Panc1 (cell line): ENCODE data around the gene HNRNPM. TPM values are rescaled to one million over a fixed set of nuclear protein-coding genes. Genes with fewer than 3 reads are reported as not detected.
"Not testable (repeated sequence)": the region's sequence is repeated elsewhere in the genome, so short reads cannot be mapped to it uniquely, and the experiment has no call there.

Experiments used
- ATAC-seq: fragments of 200-7000 bp; cut with Tn5 transposase; 2 replicates; pipeline ENCODE4 v1.9.1; 2020; ENCODE audit warnings: mild to moderate bottlenecking, moderate library complexity
- BruUV-seq: library from RNA; stranded (reverse); fragments of 400-500 nt; replicated peaks from 2 replicates; lab custom pipeline; 2021; lab: Mats Ljungman, UMichigan
- CTCF ChIA-PET: fragments of 300-600 bp; sonication (Branson Sonifier 250); formaldehyde crosslinking; loops from one replicate; lab custom pipeline; 2022; ENCODE audit warnings: antibody characterized with exemption; lab: Charles Lee
- POLR2A ChIA-PET: fragments of 300-600 bp; sonication (Branson Sonifier 250); formaldehyde crosslinking; loops from one replicate; lab custom pipeline; 2022; ENCODE audit warnings: antibody characterized with exemption; lab: Charles Lee
- DNase-seq: peaks from one replicate; pipeline ENCODE4 v3.0.0-alpha.2; 2010; ENCODE audit warnings: low read depth, low spot score
- H3K27ac ChIP-seq: 2 replicates; pipeline ENCODE4 v1.5.1; 2011; ENCODE audit warnings: mild to moderate bottlenecking, low read length, inconsistent platforms
- H3K27me3 ChIP-seq: fragments of 200-500 bp; sonication (Bioruptor generic); 2 replicates; pipeline ENCODE4 v1.6.0; 2014; ENCODE audit warnings: low read length, inconsistent platforms; ENCODE audit not compliant: control insufficient read depth, insufficient read depth
- H3K36me3 ChIP-seq: fragments of 200-500 bp; sonication (Bioruptor generic); 2 replicates; pipeline ENCODE4 v1.5.1; 2014; ENCODE audit warnings: inconsistent platforms, mild to moderate bottlenecking, low read length, moderate library complexity; ENCODE audit not compliant: control insufficient read depth, insufficient read depth
- H3K4me1 ChIP-seq: 2 replicates; pipeline ENCODE4 v1.5.1; 2011; ENCODE audit warnings: inconsistent platforms, mild to moderate bottlenecking, low read length, moderate library complexity; ENCODE audit not compliant: control insufficient read depth, insufficient read depth
- H3K4me3 ChIP-seq, 2 experiments: 2 replicates each; pipeline ENCODE4 v1.5.1; 2011 to 2012; ENCODE audit warnings: low read depth in 2 of 2, low read length in 2 of 2, mild to moderate bottlenecking in 2 of 2, inconsistent platforms in 1 of 2, moderate library complexity in 1 of 2
- H3K9me3 ChIP-seq: fragments of 200-500 bp; sonication (Bioruptor generic); 2 replicates; pipeline ENCODE4 v1.5.1; 2014; ENCODE audit warnings: low read depth, mild to moderate bottlenecking, inconsistent platforms, low read length, moderate library complexity; ENCODE audit not compliant: control insufficient read depth, insufficient read depth
- POLR2AphosphoS5 ChIP-seq: IDR thresholded peaks from 2 replicates; pipeline ENCODE4 v1.6.1; 2012; ENCODE audit warnings: mild to moderate bottlenecking, low read depth, low read length, moderate library complexity
- REST ChIP-seq, 2 experiments: IDR thresholded peaks; 2 replicates each; pipeline ENCODE4 v1.6.1; 2011 to 2012; ENCODE audit warnings: low read depth in 2 of 2, control low read depth in 1 of 2, low read length in 1 of 2, mild to moderate bottlenecking in 1 of 2, moderate library complexity in 1 of 2; ENCODE audit not compliant: insufficient read depth in 1 of 2
- SIN3A ChIP-seq: IDR thresholded peaks from 2 replicates; pipeline ENCODE4 v1.6.1; 2012; ENCODE audit warnings: low read depth, mild to moderate bottlenecking, low read length, moderate library complexity, borderline replicate concordance; ENCODE audit not compliant: insufficient read depth
- TCF7L2 ChIP-seq: IDR thresholded peaks from 2 replicates; pipeline ENCODE4 v1.6.1; 2011; ENCODE audit warnings: mild to moderate bottlenecking, low read depth, low read length, inconsistent platforms
- in situ Hi-C: cut with HindIII; loops from 2 replicates; pipeline ENCODE4 v1.10.0; 2016; ENCODE audit warnings: low sequenced_read_pairs, low pct_unique_long_range_greater_than_20kb
- intact Hi-C: fragments of 100-400 bp; cut with micrococcal nuclease; formaldehyde crosslinking; loops from one replicate; pipeline ENCODE4 v1.10.0; 2022; ENCODE audit not compliant: unreplicated experiment
- total RNA-seq: library from RNA; stranded (reverse); gene quantifications from one replicate; pipeline ENCODE4 v1.2.1, GENCODE V29; 2021; ENCODE audit not compliant: unreplicated experiment
- TF ChIP-seq, protein P1 (sequence below): fragments of 450-650 bp; IDR thresholded peaks from 2 replicates; pipeline ENCODE4 v1.5.1; 2017; ENCODE audit warnings: mild to moderate bottlenecking

The HNRNPM gene
- total RNA-seq, 1 experiment from 2014 or later, result 225 TPM

GRCh38 chr19:8514505-8515009, 69.8 kb downstream of the HNRNPM start:
- ATAC-seq, H3K9me3 ChIP-seq, H3K4me1 ChIP-seq, H3K36me3 ChIP-seq, in situ Hi-C loops, H3K27me3 ChIP-seq, DNase-seq, intact Hi-C loops: not testable (repeated sequence)
- Histone ChIP-seq H3K27ac (peak overlapping the region; percentile 91), H3K4me3 (peak overlapping the region; percentile 55 to 67)
- POLR2A ChIA-PET, result interaction anchor here (0.5 to 0.6 kb wide), 2 partner anchors 10 to 36 kb away, joined by 6 read pairs; no protein-coding TSS in a partner anchor
- BruUV-seq, result TSS peak; percentile 94
- CTCF ChIA-PET, result interaction anchor here (1.5 kb wide), 1 partner anchor 64 kb away, joined by 5 read pairs; the partner anchor contains the start of gene MYO1F

- ATAC-seq, result no peak
- Histone ChIP-seq H3K36me3 (no peaks in the 10 kb centered on the region), H3K4me1 (peaks cover 9% of the 10 kb centered on the region), H3K4me3 (no peak overlapping the region), H3K27ac (peak overlapping the region; percentile 48; the same call in 1 of the 2 replicates), H3K27me3 (no peaks in the 10 kb centered on the region), H3K9me3 (no peaks in the 10 kb centered on the region)
- in situ Hi-C loops (no loop called here), intact Hi-C loops (no loop called here)
- TF ChIP-seq, protein P1, sequence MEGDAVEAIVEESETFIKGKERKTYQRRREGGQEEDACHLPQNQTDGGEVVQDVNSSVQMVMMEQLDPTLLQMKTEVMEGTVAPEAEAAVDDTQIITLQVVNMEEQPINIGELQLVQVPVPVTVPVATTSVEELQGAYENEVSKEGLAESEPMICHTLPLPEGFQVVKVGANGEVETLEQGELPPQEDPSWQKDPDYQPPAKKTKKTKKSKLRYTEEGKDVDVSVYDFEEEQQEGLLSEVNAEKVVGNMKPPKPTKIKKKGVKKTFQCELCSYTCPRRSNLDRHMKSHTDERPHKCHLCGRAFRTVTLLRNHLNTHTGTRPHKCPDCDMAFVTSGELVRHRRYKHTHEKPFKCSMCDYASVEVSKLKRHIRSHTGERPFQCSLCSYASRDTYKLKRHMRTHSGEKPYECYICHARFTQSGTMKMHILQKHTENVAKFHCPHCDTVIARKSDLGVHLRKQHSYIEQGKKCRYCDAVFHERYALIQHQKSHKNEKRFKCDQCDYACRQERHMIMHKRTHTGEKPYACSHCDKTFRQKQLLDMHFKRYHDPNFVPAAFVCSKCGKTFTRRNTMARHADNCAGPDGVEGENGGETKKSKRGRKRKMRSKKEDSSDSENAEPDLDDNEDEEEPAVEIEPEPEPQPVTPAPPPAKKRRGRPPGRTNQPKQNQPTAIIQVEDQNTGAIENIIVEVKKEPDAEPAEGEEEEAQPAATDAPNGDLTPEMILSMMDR, result no peak
- TF ChIP-seq TCF7L2 (no peak), SIN3A (no peak), REST (IDR thresholded peaks at IDR 0.05; ENCODE audit: insufficient read depth in 1 of 2, low read depth in 2 of 2, low read length in 1 of 2) (no peak), POLR2AphosphoS5 (no peak)
- DNase-seq, result no peak
- BruUV-seq, result no TSS peak
- ChIA-PET CTCF (no interaction called here), POLR2A (interaction anchor here (0.6 kb wide), 1 partner anchor 1441 kb away, joined by 14 read pairs; no protein-coding TSS in a partner anchor)
Observed at GRCh38 chr19:8515317-8515716, 70.5 kb downstream of the HNRNPM start.
